K562 (cell line): ENCODE measurements around the gene SAP25.

Experiments used
- HNRNPL ChIP-seq: fragments of 200-400 bp; formaldehyde crosslinking; IDR thresholded peaks from 2 replicates; pipeline ENCODE4 v1.6.1; 2017; ENCODE audit warnings: low read depth, mild to moderate bottlenecking, low read length
- NBN ChIP-seq: fragments of 450-650 bp; IDR thresholded peaks from 2 replicates; pipeline ENCODE4 v1.6.1; 2016; ENCODE audit warnings: low read depth, mild to moderate bottlenecking
- NR1H2 ChIP-seq: sonication (generic); formaldehyde crosslinking; IDR thresholded peaks from 2 replicates; pipeline ENCODE4 v1.4.0; 2020; ENCODE audit warnings: mild to moderate bottlenecking, missing genetic modification reagents
- TAF1 ChIP-seq: IDR thresholded peaks from 2 replicates; pipeline ENCODE4 v1.6.1; 2011; ENCODE audit warnings: mild to moderate bottlenecking, low read length, moderate library complexity; ENCODE audit not compliant: insufficient read depth, control insufficient read depth, severe bottlenecking; ENCODE audit errors: extremely low read depth
- ZNF143 ChIP-seq: sonication (generic); formaldehyde crosslinking; IDR thresholded peaks from 2 replicates; pipeline ENCODE4 v1.9.0; 2022; ENCODE audit warnings: mild to moderate bottlenecking, missing genetic modification reagents
- ZNF507 ChIP-seq: conservative IDR thresholded peaks from 2 replicates; pipeline ENCODE4 v1.6.1; 2017; ENCODE audit warnings: missing genetic modification characterization, missing compliant biosample characterization
- TF ChIP-seq, protein P1 (sequence below): fragments of 250-450 bp; sonication (Bioruptor Pico); IDR thresholded peaks from 2 replicates; pipeline ENCODE4 v1.5.0; 2020; ENCODE audit warnings: mild to moderate bottlenecking, borderline replicate concordance
- TF ChIP-seq, protein P2 (sequence below): fragments of 450-650 bp; IDR thresholded peaks from 2 replicates; pipeline ENCODE4 v1.6.1; 2017; ENCODE audit warnings: mild to moderate bottlenecking, moderate library complexity

DNA sequence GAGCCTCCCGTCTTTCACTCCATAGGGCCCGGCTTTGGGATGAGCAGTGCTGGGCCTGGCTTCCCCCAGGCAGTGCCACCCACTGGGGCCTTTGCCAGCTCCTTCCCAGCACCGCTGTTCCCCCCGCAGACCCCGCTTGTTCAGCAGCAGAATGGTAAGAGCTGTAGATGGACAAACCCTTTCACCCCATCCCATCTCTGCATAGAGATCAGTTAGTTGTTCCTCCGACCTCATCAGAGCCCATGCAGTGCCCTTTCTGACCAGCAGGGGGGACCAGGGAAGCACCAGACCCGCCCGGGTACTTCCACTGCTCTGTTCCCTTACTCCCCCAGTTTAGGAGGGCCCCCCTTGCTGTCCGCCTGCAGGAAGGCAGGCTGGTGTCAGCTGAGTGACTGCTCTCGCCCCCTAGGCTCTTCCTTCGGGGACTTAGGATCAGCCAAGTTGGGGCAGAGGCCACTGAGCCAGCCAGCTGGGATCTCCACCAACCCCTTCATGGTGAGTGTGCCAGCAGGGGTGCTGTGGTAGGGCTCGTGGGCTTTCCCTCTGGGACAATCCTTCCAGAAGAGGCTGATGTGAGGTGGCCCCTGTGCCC is 9.8 kb downstream of the SAP25 start:
- TF ChIP-seq ZNF507 (tag): no peak
- TF ChIP-seq, protein P1, sequence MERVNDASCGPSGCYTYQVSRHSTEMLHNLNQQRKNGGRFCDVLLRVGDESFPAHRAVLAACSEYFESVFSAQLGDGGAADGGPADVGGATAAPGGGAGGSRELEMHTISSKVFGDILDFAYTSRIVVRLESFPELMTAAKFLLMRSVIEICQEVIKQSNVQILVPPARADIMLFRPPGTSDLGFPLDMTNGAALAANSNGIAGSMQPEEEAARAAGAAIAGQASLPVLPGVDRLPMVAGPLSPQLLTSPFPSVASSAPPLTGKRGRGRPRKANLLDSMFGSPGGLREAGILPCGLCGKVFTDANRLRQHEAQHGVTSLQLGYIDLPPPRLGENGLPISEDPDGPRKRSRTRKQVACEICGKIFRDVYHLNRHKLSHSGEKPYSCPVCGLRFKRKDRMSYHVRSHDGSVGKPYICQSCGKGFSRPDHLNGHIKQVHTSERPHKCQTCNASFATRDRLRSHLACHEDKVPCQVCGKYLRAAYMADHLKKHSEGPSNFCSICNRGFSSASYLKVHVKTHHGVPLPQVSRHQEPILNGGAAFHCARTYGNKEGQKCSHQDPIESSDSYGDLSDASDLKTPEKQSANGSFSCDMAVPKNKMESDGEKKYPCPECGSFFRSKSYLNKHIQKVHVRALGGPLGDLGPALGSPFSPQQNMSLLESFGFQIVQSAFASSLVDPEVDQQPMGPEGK (CRISPR knock-in tag): no peak
- no peak for TF ChIP-seq HNRNPL
- TF ChIP-seq NR1H2 (CRISPR knock-in tag): no peak
- no peak for TF ChIP-seq ZNF143
- TF ChIP-seq, protein P2, sequence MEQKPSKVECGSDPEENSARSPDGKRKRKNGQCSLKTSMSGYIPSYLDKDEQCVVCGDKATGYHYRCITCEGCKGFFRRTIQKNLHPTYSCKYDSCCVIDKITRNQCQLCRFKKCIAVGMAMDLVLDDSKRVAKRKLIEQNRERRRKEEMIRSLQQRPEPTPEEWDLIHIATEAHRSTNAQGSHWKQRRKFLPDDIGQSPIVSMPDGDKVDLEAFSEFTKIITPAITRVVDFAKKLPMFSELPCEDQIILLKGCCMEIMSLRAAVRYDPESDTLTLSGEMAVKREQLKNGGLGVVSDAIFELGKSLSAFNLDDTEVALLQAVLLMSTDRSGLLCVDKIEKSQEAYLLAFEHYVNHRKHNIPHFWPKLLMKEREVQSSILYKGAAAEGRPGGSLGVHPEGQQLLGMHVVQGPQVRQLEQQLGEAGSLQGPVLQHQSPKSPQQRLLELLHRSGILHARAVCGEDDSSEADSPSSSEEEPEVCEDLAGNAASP: no peak
- TF ChIP-seq TAF1: no peak
- no peak for TF ChIP-seq NBN
